MM.1S (cell line): ENCODE data around the gene EMC1.
"Not testable (repeated sequence)": the region's sequence is repeated elsewhere in the genome, so short reads cannot be mapped to it uniquely, and the experiment has no call there.

Experiments
- DNase-seq: peaks from one replicate; pipeline ENCODE4 v3.0.0-alpha.2; 2015
- H2AFZ ChIP-seq: fragments of 300-600 bp; sonication (generic); 2 replicates; pipeline ENCODE4 v1.6.0; 2016; ENCODE audit warnings: antibody characterized with exemption, low read length
- H3F3A ChIP-seq: fragments of 300-600 bp; sonication (generic); 2 replicates; pipeline ENCODE4 v1.6.1; 2016; ENCODE audit warnings: mild to moderate bottlenecking, antibody characterized with exemption, low read length, moderate library complexity, mixed read lengths; ENCODE audit not compliant: insufficient read depth
- H3K27ac ChIP-seq: fragments of 300-600 bp; sonication (generic); 2 replicates; pipeline ENCODE4 v1.5.1; 2016; ENCODE audit warnings: mild to moderate bottlenecking, low read length
- H3K27me3 ChIP-seq: fragments of 300-600 bp; sonication (generic); replicated peaks from 2 replicates; pipeline ENCODE4 v1.6.0; 2016; ENCODE audit warnings: low read length; ENCODE audit not compliant: insufficient read depth
- H3K36me3 ChIP-seq: fragments of 300-600 bp; sonication (generic); replicated peaks from 2 replicates; pipeline ENCODE4 v1.6.1; 2016; ENCODE audit warnings: mild to moderate bottlenecking, low read length, mixed read lengths; ENCODE audit not compliant: insufficient read depth
- H3K4me1 ChIP-seq: fragments of 300-600 bp; sonication (generic); 2 replicates; pipeline ENCODE4 v1.6.1; 2016; ENCODE audit warnings: low read length, mixed read lengths
- H3K4me2 ChIP-seq: fragments of 300-600 bp; sonication (generic); 2 replicates; pipeline ENCODE4 v1.6.0; 2016; ENCODE audit warnings: low read depth, low read length
- H3K4me3 ChIP-seq: fragments of 300-600 bp; sonication (generic); 2 replicates; pipeline ENCODE4 v1.5.1; 2016; ENCODE audit warnings: low read length, mixed read lengths
- H3K79me2 ChIP-seq: fragments of 300-600 bp; sonication (generic); 2 replicates; pipeline ENCODE4 v1.6.1; 2016; ENCODE audit warnings: mixed run types, low read length, mixed read lengths
- H3K9ac ChIP-seq: fragments of 300-600 bp; sonication (generic); 2 replicates; pipeline ENCODE4 v1.6.1; 2016; ENCODE audit warnings: low read length, mixed read lengths
- H3K9me2 ChIP-seq: fragments of 300-600 bp; sonication (generic); replicated peaks from 2 replicates; pipeline ENCODE4 v1.6.1; 2016; ENCODE audit warnings: mild to moderate bottlenecking, low read length, mixed read lengths; ENCODE audit not compliant: insufficient read depth
- H3K9me3 ChIP-seq: fragments of 300-600 bp; sonication (generic); replicated peaks from 2 replicates; pipeline ENCODE4 v1.6.1; 2016; ENCODE audit warnings: mild to moderate bottlenecking, low read length, mixed read lengths; ENCODE audit not compliant: insufficient read depth
- H4K20me1 ChIP-seq: fragments of 300-600 bp; sonication (generic); 2 replicates; pipeline ENCODE4 v1.6.1; 2016; ENCODE audit warnings: mild to moderate bottlenecking, low read length, moderate library complexity, mixed read lengths; ENCODE audit not compliant: insufficient read depth
- CTCF ChIP-seq: fragments of 300-600 bp; sonication (generic); IDR thresholded peaks from 2 replicates; pipeline ENCODE4 v1.5.1; 2016; ENCODE audit warnings: antibody characterized with exemption, low read length, mixed read lengths
- EZH2 ChIP-seq: fragments of 300-600 bp; sonication (generic); optimal IDR thresholded peaks from 2 replicates; pipeline ENCODE3; 2017; ENCODE audit warnings: low read depth, mild to moderate bottlenecking, antibody characterized with exemption, low read length, mixed read lengths
- EZH2phosphoT487 ChIP-seq: fragments of 300-600 bp; sonication (generic); IDR thresholded peaks from 2 replicates; pipeline ENCODE4 v1.6.1; 2018; ENCODE audit warnings: antibody characterized with exemption, low read length

EMC1 gene

GRCh38 chr1:19251305-19252196 is at the start of gene EMC1, which contains the start of gene MRTO4:
Gene EMC1 (minus strand): TSS chr1:19251524. CDS start chr1:19251509, 15 bp downstream.
Gene MRTO4 (plus strand): TSS chr1:19251805. CDS start chr1:19251836, 31 bp downstream.
- H3K4me2 ChIP-seq: peak within 1 kb of the TSS; percentile 95
- no peaks in the 10 kb centered on the region for H3K9me2 ChIP-seq
- H3K27me3 ChIP-seq: no peaks in the 10 kb centered on the region
- H3K9ac ChIP-seq: peak within 1 kb of the TSS; percentile 94
- DNase-seq: peak; percentile 83
- peaks cover 96% of the 10 kb centered on the region for H3K79me2 ChIP-seq
- H3F3A ChIP-seq: no peaks in the 10 kb centered on the region
- H4K20me1 ChIP-seq: peaks cover 6% of the 10 kb centered on the region; the same call in 1 of the 2 replicates
- TF ChIP-seq CTCF: no peak
- TF ChIP-seq EZH2phosphoT487: no peak
- no peak for TF ChIP-seq EZH2
- H3K4me3 ChIP-seq: peak within 1 kb of the TSS; percentile 87
- H3K36me3 ChIP-seq: no peaks in the 10 kb centered on the region; the same call in 1 of the 2 replicates
- peak within 1 kb of the TSS; percentile 90 for H2AFZ ChIP-seq
- H3K9me3 ChIP-seq: no peaks in the 10 kb centered on the region
- H3K4me1 ChIP-seq: peaks cover 18% of the 10 kb centered on the region
- H3K27ac ChIP-seq: peak within 1 kb of the TSS; percentile 90

- no peaks in the 10 kb centered on the region for H3K9me2 ChIP-seq
- H3F3A ChIP-seq: no peaks in the 10 kb centered on the region
- no peak for TF ChIP-seq EZH2
- no peak for TF ChIP-seq EZH2phosphoT487
- TF ChIP-seq CTCF: no peak
- no peak overlapping the region for H3K4me2 ChIP-seq
- no peak overlapping the region for H2AFZ ChIP-seq
- H3K79me2 ChIP-seq: no peaks in the 10 kb centered on the region
- no peak for DNase-seq
- no peaks in the 10 kb centered on the region; the same call in 1 of the 2 replicates for H3K36me3 ChIP-seq
- no peaks in the 10 kb centered on the region for H3K27me3 ChIP-seq
- no peak overlapping the region for H3K4me3 ChIP-seq
- H3K4me1 ChIP-seq: no peaks in the 10 kb centered on the region
- H4K20me1 ChIP-seq: no peaks in the 10 kb centered on the region
- H3K9ac ChIP-seq: no peak overlapping the region
- no peaks in the 10 kb centered on the region for H3K9me3 ChIP-seq
- H3K27ac ChIP-seq: no peak overlapping the region
Observed at GRCh38 chr1:19300211-19300610, 48.9 kb upstream of the EMC1 start.

- Histone ChIP-seq H3K4me3 (no peak overlapping the region), H3K79me2 (no peaks in the 10 kb centered on the region), H3K9me3 (no peaks in the 10 kb centered on the region), H3K9ac (no peak overlapping the region), H3K9me2 (no peaks in the 10 kb centered on the region), H3K27ac (no peak overlapping the region), H3K4me1 (no peaks in the 10 kb centered on the region), H3K4me2 (no peak overlapping the region), H2AFZ (no peak overlapping the region), H3K36me3 (no peaks in the 10 kb centered on the region), H3F3A (no peaks in the 10 kb centered on the region), H4K20me1 (no peaks in the 10 kb centered on the region), H3K27me3 (no peaks in the 10 kb centered on the region)
- no peak for TF ChIP-seq EZH2phosphoT487
- no peak for DNase-seq
Observed at GRCh38 chr1:19294638-19295037, 43.3 kb upstream of the EMC1 start.

GRCh38 chr1:19289244-19289643 is 37.9 kb upstream of the EMC1 start:
- TF ChIP-seq EZH2phosphoT487 (no peak), EZH2 (no peak), CTCF (no peak)
- no peak overlapping the region for H3K9ac ChIP-seq
- H3K27me3 ChIP-seq: no peaks in the 10 kb centered on the region
- DNase-seq: no peak
- no peaks in the 10 kb centered on the region for H4K20me1 ChIP-seq
- no peak overlapping the region for H3K4me2 ChIP-seq
- H2AFZ ChIP-seq: no peak overlapping the region
- no peak overlapping the region for H3K27ac ChIP-seq
- H3K9me3 ChIP-seq: no peaks in the 10 kb centered on the region
- no peaks in the 10 kb centered on the region for H3F3A ChIP-seq
- no peaks in the 10 kb centered on the region for H3K36me3 ChIP-seq
- H3K79me2 ChIP-seq: no peaks in the 10 kb centered on the region
- H3K4me3 ChIP-seq: no peak overlapping the region
- no peaks in the 10 kb centered on the region for H3K9me2 ChIP-seq
- H3K4me1 ChIP-seq: no peaks in the 10 kb centered on the region

- H3K9ac ChIP-seq, H3K27me3 ChIP-seq, H3K9me3 ChIP-seq, H3K4me2 ChIP-seq, H3F3A ChIP-seq, H3K79me2 ChIP-seq, H3K9me2 ChIP-seq, H3K4me3 ChIP-seq, DNase-seq, H4K20me1 ChIP-seq, H3K27ac ChIP-seq, H3K36me3 ChIP-seq, H2AFZ ChIP-seq, H3K4me1 ChIP-seq: not testable (repeated sequence)
Observed at GRCh38 chr1:19288324-19289241, 37.3 kb upstream of the EMC1 start, which contains the start of gene AKR7A3. Gene AKR7A3 (minus strand): TSS chr1:19288770. CDS start chr1:19288709, 61 bp downstream.
